GM10248 (cell line): ENCODE results near the gene DDR2.
"Not testable (repeated sequence)": the region's sequence is repeated elsewhere in the genome, so short reads cannot be mapped to it uniquely, and the experiment has no call there.

Source experiments
- CTCF ChIA-PET: fragments of 300-600 bp; sonication (Branson Sonifier 250); formaldehyde crosslinking; extraction: SDS; loops from one replicate; lab custom pipeline; 2021; ENCODE audit warnings: antibody characterized with exemption; lab: Yijun Ruan, JAX
- POLR2A ChIA-PET: fragments of 350-650 bp; sonication (Branson Sonifier 250); formaldehyde crosslinking; extraction: SDS; loops from one replicate; lab custom pipeline; 2020; ENCODE audit warnings: antibody characterized with exemption; lab: Yijun Ruan, JAX
- DNase-seq: peaks from one replicate; pipeline ENCODE4 v3.0.0; 2012; ENCODE audit errors: extremely low spot score
- CTCF ChIP-seq: IDR thresholded peaks from 2 replicates; pipeline ENCODE4 v1.5.1; 2012; ENCODE audit warnings: mild to moderate bottlenecking, low read depth; ENCODE audit errors: extremely low read depth, missing control alignments, control extremely low read depth

Gene DDR2

GRCh38 chr1:162740755-162741154 is 108.5 kb downstream of the DDR2 start:
- CTCF ChIA-PET, result interaction anchor here (1.7 kb wide), 1 partner anchor 44 kb away, joined by 4 read pairs; no protein-coding TSS in a partner anchor
- TF ChIP-seq CTCF, result no peak
- DNase-seq, result no peak
- POLR2A ChIA-PET, result no interaction called here

- no peak for TF ChIP-seq CTCF
- ChIA-PET POLR2A (no interaction called here), CTCF (interaction anchor here (1.3 kb wide), 1 partner anchor 115 kb away, joined by 4 read pairs; no protein-coding TSS in a partner anchor)
- DNase-seq, result no peak
Observed at GRCh38 chr1:162741574-162741973, 109.3 kb downstream of the DDR2 start.

- DNase-seq, CTCF ChIA-PET, POLR2A ChIA-PET: not testable (repeated sequence)
Observed at GRCh38 chr1:162746264-162746942, 114.1 kb downstream of the DDR2 start.

GRCh38 chr1:162753001-162753658 is 120.9 kb downstream of the DDR2 start:
- CTCF ChIA-PET, result interaction anchor here (1.6 kb wide), 1 partner anchor 140 kb away, joined by 3 read pairs; no protein-coding TSS in a partner anchor
- DNase-seq, result no peak
- POLR2A ChIA-PET, result no interaction called here
- TF ChIP-seq CTCF, result peak; percentile 20

GRCh38 chr1:162753998-162754585 is 121.8 kb downstream of the DDR2 start:
- TF ChIP-seq CTCF, result no peak
- POLR2A ChIA-PET, result no interaction called here
- CTCF ChIA-PET, result interaction anchor here (1.6 kb wide), 1 partner anchor 141 kb away, joined by 3 read pairs; no protein-coding TSS in a partner anchor
- DNase-seq, result no peak

GRCh38 chr1:162755306-162755705 is 123.0 kb downstream of the DDR2 start:
- no peak for TF ChIP-seq CTCF

GRCh38 chr1:162756523-162756922 is 124.3 kb downstream of the DDR2 start:
- TF ChIP-seq CTCF, result peak; percentile 20
- ChIA-PET CTCF (no interaction called here), POLR2A (no interaction called here)
- DNase-seq, result no peak

More at GRCh38 chr1:162755306-162755705, 123.0 kb downstream of the DDR2 start:
- DNase-seq, result no peak
- CTCF ChIA-PET, result no interaction called here
- POLR2A ChIA-PET, result no interaction called here
